ENCODE data around the gene UGT1A4.
"Not testable (repeated sequence)": the region's sequence is repeated elsewhere in the genome, so short reads cannot be mapped to it uniquely, and the experiment has no call there.

UGT1A4 gene

GRCh38 chr2:233743464-233744259, 25.1 kb downstream of the UGT1A4 start:
- Histone ChIP-seq H3K9me3 (no peaks in the 10 kb centered on the region), H3K36me3 (no peaks in the 10 kb centered on the region), H3K4me3 (ENCODE audit: low read depth, low read length) (no peak overlapping the region), H3K27me3 (no peaks in the 10 kb centered on the region), H3K4me1 (no peaks in the 10 kb centered on the region)
- no peak for DNase-seq
- no peak for TF ChIP-seq CTCF (IDR thresholded peaks at IDR 0.05; ENCODE audit: low read depth, low read length)

- Histone ChIP-seq H3K36me3 (no peaks in the 10 kb centered on the region), H3K9me3 (no peaks in the 10 kb centered on the region), H3K27me3 (no peaks in the 10 kb centered on the region; the same call in 1 of the 2 replicates), H3K4me1 (no peaks in the 10 kb centered on the region), H3K4me3 (ENCODE audit: low read depth, low read length) (no peak overlapping the region)
- DNase-seq = no peak
- TF ChIP-seq CTCF (IDR thresholded peaks at IDR 0.05; ENCODE audit: low read depth, low read length) = no peak
Measured at GRCh38 chr2:233745073-233745755, 26.7 kb downstream of the UGT1A4 start.

GRCh38 chr2:233745838-233746237, 27.3 kb downstream of the UGT1A4 start:
- not testable (repeated sequence) for H3K4me1 ChIP-seq; DNase-seq; H3K36me3 ChIP-seq; H3K27me3 ChIP-seq; H3K4me3 ChIP-seq (ENCODE audit: low read depth, low read length); H3K9me3 ChIP-seq

GRCh38 chr2:233746475-233747282, 28.1 kb downstream of the UGT1A4 start:
- no peaks in the 10 kb centered on the region; the same call in 1 of the 2 replicates for H3K27me3 ChIP-seq
- H3K36me3 ChIP-seq = no peaks in the 10 kb centered on the region
- H3K4me1 ChIP-seq = no peaks in the 10 kb centered on the region
- H3K9me3 ChIP-seq = no peaks in the 10 kb centered on the region; the same call in 1 of the 2 replicates
- no peak for DNase-seq
- no peak for TF ChIP-seq CTCF (IDR thresholded peaks at IDR 0.05; ENCODE audit: low read depth, low read length)
- H3K4me3 ChIP-seq (ENCODE audit: low read depth, low read length) = no peak overlapping the region

GRCh38 chr2:233747283-233747544, 28.7 kb downstream of the UGT1A4 start:
- H3K9me3 ChIP-seq = no peaks in the 10 kb centered on the region; the same call in 1 of the 2 replicates
- H3K27me3 ChIP-seq = no peaks in the 10 kb centered on the region; the same call in 1 of the 2 replicates
- no peak for TF ChIP-seq CTCF (IDR thresholded peaks at IDR 0.05; ENCODE audit: low read depth, low read length)
- H3K4me1 ChIP-seq = no peaks in the 10 kb centered on the region
- no peak for DNase-seq
- H3K36me3 ChIP-seq = no peaks in the 10 kb centered on the region
- no peak overlapping the region for H3K4me3 ChIP-seq (ENCODE audit: low read depth, low read length)

GRCh38 chr2:233750689-233751088, 32.2 kb downstream of the UGT1A4 start:
- H3K36me3 ChIP-seq; DNase-seq; H3K4me3 ChIP-seq (ENCODE audit: low read depth, low read length); H3K9me3 ChIP-seq; H3K4me1 ChIP-seq; H3K27me3 ChIP-seq: not testable (repeated sequence)

GRCh38 chr2:233751212-233752009, 32.9 kb downstream of the UGT1A4 start:
- not testable (repeated sequence) for H3K27me3 ChIP-seq; H3K4me1 ChIP-seq; H3K4me3 ChIP-seq (ENCODE audit: low read depth, low read length); DNase-seq; H3K36me3 ChIP-seq; H3K9me3 ChIP-seq
